ENCODE data around the gene EZR.

EZR gene

DNA sequence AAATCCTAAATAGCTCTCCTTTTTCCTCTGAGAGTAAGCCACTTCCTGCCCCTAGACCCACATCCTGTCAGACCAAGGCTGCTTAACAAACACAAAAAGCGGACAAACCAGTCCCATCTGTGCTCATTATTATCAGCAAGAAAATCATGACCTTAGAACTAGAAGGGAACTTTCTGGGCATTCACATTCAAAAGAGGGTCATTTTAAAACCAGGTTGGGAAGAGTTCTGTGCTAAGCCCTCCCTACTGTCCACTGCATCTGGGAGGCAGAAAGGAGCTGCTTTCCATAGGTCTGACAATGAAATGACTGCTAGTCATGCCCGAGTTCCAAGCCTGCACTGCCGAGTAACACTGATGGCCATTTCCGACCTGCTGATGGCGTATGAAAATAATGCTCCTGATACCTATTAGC is 15.4 kb downstream of the EZR start:
- Histone ChIP-seq H3K9me3 (replicated peaks in 1 of 2; ENCODE audit: control insufficient read depth in 2 of 2, insufficient read depth in 1 of 2, low read depth in 1 of 2, low read length in 2 of 2) (no peaks in the 10 kb centered on the region), H3K4me3 (ENCODE audit: low read length in 2 of 2) (peak overlapping the region in 1 of 2 donors; percentile 0), H2BK5ac (ENCODE audit: low read length) (no peak overlapping the region), H3K9ac (ENCODE audit: low read depth, low read length, poor library complexity) (no peak overlapping the region), H3K27me3 (ENCODE audit: control insufficient read depth in 3 of 3, insufficient read depth in 3 of 3, low read depth in 1 of 3, low read length in 3 of 3) (no peaks in the 10 kb centered on the region), H3K14ac (ENCODE audit: low read length) (no peak overlapping the region), H2AK5ac (ENCODE audit: low read depth, low read length) (no peak overlapping the region), H3K4me1 (ENCODE audit: control insufficient read depth in 2 of 2, insufficient read depth in 1 of 2, low read depth in 1 of 2, low read length in 2 of 2) (peaks cover 0 to 20% of the 10 kb centered on the region in 2 donors), H3K23ac (ENCODE audit: low read depth, low read length, poor library complexity) (no peak overlapping the region), H3K36me3 (replicated peaks in 1 of 2; ENCODE audit: control insufficient read depth in 2 of 2, insufficient read depth in 2 of 2, low read length in 2 of 2) (peaks cover 2 to 13% of the 10 kb centered on the region in 2 donors), H4K8ac (ENCODE audit: low read depth, low read length) (no peak overlapping the region), H3K18ac (ENCODE audit: low read length) (no peak overlapping the region), H2BK120ac (ENCODE audit: low read depth, low read length) (no peak overlapping the region), H3K4me2 (ENCODE audit: insufficient read depth, low read length, poor library complexity, severe bottlenecking) (no peak overlapping the region), H2BK12ac (ENCODE audit: low read length) (no peak overlapping the region), H2AFZ (ENCODE audit: low read length) (no peak overlapping the region), H3K4ac (ENCODE audit: low read length) (no peak overlapping the region), H3K79me1 (ENCODE audit: low read depth, low read length) (no peaks in the 10 kb centered on the region), H4K91ac (ENCODE audit: low read depth, low read length, poor library complexity) (no peak overlapping the region), H2BK15ac (ENCODE audit: low read length) (no peak overlapping the region), H3K27ac (replicated peaks; ENCODE audit: low read length) (no peak overlapping the region)
- WGBS, 2 donors (ENCODE audit: extremely low coverage in 2 of 2, insufficient read length in 2 of 2, insufficient replicate concordance in 1 of 2): no CpG with 5 or more reads among the region's 5 CpGs
- no peak for DNase-seq (ENCODE audit: low spot score)

- no peak overlapping the region for H3K4me2 ChIP-seq (ENCODE audit: insufficient read depth, low read length, poor library complexity, severe bottlenecking)
- no peaks in the 10 kb centered on the region for H3K36me3 ChIP-seq (replicated peaks in 1 of 2; ENCODE audit: control insufficient read depth in 2 of 2, insufficient read depth in 2 of 2, low read length in 2 of 2)
- H3K9me3 ChIP-seq (replicated peaks in 1 of 2; ENCODE audit: control insufficient read depth in 2 of 2, insufficient read depth in 1 of 2, low read depth in 1 of 2, low read length in 2 of 2): no peaks in the 10 kb centered on the region
- peaks cover 2 to 32% of the 10 kb centered on the region in 2 donors for H3K4me1 ChIP-seq (ENCODE audit: control insufficient read depth in 2 of 2, insufficient read depth in 1 of 2, low read depth in 1 of 2, low read length in 2 of 2)
- no peak overlapping the region for H2AFZ ChIP-seq (ENCODE audit: low read length)
- H3K27me3 ChIP-seq (ENCODE audit: control insufficient read depth in 3 of 3, insufficient read depth in 3 of 3, low read depth in 1 of 3, low read length in 3 of 3): no peaks in the 10 kb centered on the region
- no peak overlapping the region for H2BK120ac ChIP-seq (ENCODE audit: low read depth, low read length)
- no peak for DNase-seq (ENCODE audit: low spot score)
- H3K27ac ChIP-seq (replicated peaks; ENCODE audit: low read length): no peak overlapping the region
- H2BK5ac ChIP-seq (ENCODE audit: low read length): no peak overlapping the region
- no peak overlapping the region for H3K14ac ChIP-seq (ENCODE audit: low read length)
- WGBS, 2 donors (ENCODE audit: extremely low coverage in 2 of 2, insufficient read length in 2 of 2, insufficient replicate concordance in 1 of 2): no CpG with 5 or more reads among the region's 7 CpGs
- H3K79me1 ChIP-seq (ENCODE audit: low read depth, low read length): no peaks in the 10 kb centered on the region
- H2AK5ac ChIP-seq (ENCODE audit: low read depth, low read length): no peak overlapping the region
- H4K8ac ChIP-seq (ENCODE audit: low read depth, low read length): no peak overlapping the region
- H2BK15ac ChIP-seq (ENCODE audit: low read length): no peak overlapping the region
- H2BK12ac ChIP-seq (ENCODE audit: low read length): no peak overlapping the region
- H3K4me3 ChIP-seq (ENCODE audit: low read length in 2 of 2): no peak overlapping the region
- H3K9ac ChIP-seq (ENCODE audit: low read depth, low read length, poor library complexity): no peak overlapping the region
- no peak overlapping the region for H4K91ac ChIP-seq (ENCODE audit: low read depth, low read length, poor library complexity)
- H3K23ac ChIP-seq (ENCODE audit: low read depth, low read length, poor library complexity): no peak overlapping the region
- no peak overlapping the region for H3K18ac ChIP-seq (ENCODE audit: low read length)
- H3K4ac ChIP-seq (ENCODE audit: low read length): no peak overlapping the region
Measured at GRCh38 chr6:158801655-158802294, 17.4 kb downstream of the EZR start.

- WGBS, 2 donors (ENCODE audit: extremely low coverage in 2 of 2, insufficient read length in 2 of 2, insufficient replicate concordance in 1 of 2): no CpG with 5 or more reads among the region's 11 CpGs
- peaks cover 6% of the 10 kb centered on the region for H3K79me1 ChIP-seq (ENCODE audit: low read depth, low read length)
- no peak overlapping the region for H3K27ac ChIP-seq (replicated peaks; ENCODE audit: low read length)
Measured at GRCh38 chr6:158799051-158799792, 19.9 kb downstream of the EZR start.

GRCh38 chr6:158798311-158798710 is 20.9 kb downstream of the EZR start:
- H2BK120ac ChIP-seq (ENCODE audit: low read depth, low read length): no peak overlapping the region
- H3K4ac ChIP-seq (ENCODE audit: low read length): no peak overlapping the region
- H3K36me3 ChIP-seq (replicated peaks in 1 of 2; ENCODE audit: control insufficient read depth in 2 of 2, insufficient read depth in 2 of 2, low read length in 2 of 2): no peaks in the 10 kb centered on the region
- H3K9ac ChIP-seq (ENCODE audit: low read depth, low read length, poor library complexity): no peak overlapping the region
- H3K18ac ChIP-seq (ENCODE audit: low read length): no peak overlapping the region
- H3K23ac ChIP-seq (ENCODE audit: low read depth, low read length, poor library complexity): no peak overlapping the region
- H2AFZ ChIP-seq (ENCODE audit: low read length): no peak overlapping the region
- H3K4me2 ChIP-seq (ENCODE audit: insufficient read depth, low read length, poor library complexity, severe bottlenecking): no peak overlapping the region
- no peak overlapping the region for H2BK5ac ChIP-seq (ENCODE audit: low read length)
- no peak overlapping the region for H4K8ac ChIP-seq (ENCODE audit: low read depth, low read length)
- DNase-seq (ENCODE audit: low spot score): no peak
- H3K79me1 ChIP-seq (ENCODE audit: low read depth, low read length): peaks cover 7% of the 10 kb centered on the region
- WGBS, 2 donors (ENCODE audit: extremely low coverage in 2 of 2, insufficient read length in 2 of 2, insufficient replicate concordance in 1 of 2): no CpG with 5 or more reads among the region's 8 CpGs
- no peak overlapping the region for H2BK12ac ChIP-seq (ENCODE audit: low read length)
- no peak overlapping the region for H3K27ac ChIP-seq (replicated peaks; ENCODE audit: low read length)
- no peaks in the 10 kb centered on the region for H3K27me3 ChIP-seq (ENCODE audit: control insufficient read depth in 3 of 3, insufficient read depth in 3 of 3, low read depth in 1 of 3, low read length in 3 of 3)
- H3K9me3 ChIP-seq (replicated peaks in 1 of 2; ENCODE audit: control insufficient read depth in 2 of 2, insufficient read depth in 1 of 2, low read depth in 1 of 2, low read length in 2 of 2): no peaks in the 10 kb centered on the region
- no peak overlapping the region for H2AK5ac ChIP-seq (ENCODE audit: low read depth, low read length)
- H4K91ac ChIP-seq (ENCODE audit: low read depth, low read length, poor library complexity): no peak overlapping the region
- H3K4me3 ChIP-seq (ENCODE audit: low read length in 2 of 2): no peak overlapping the region
- H2BK15ac ChIP-seq (ENCODE audit: low read length): no peak overlapping the region
- H3K14ac ChIP-seq (ENCODE audit: low read length): no peak overlapping the region
- peaks cover 2 to 32% of the 10 kb centered on the region in 2 donors for H3K4me1 ChIP-seq (ENCODE audit: control insufficient read depth in 2 of 2, insufficient read depth in 1 of 2, low read depth in 1 of 2, low read length in 2 of 2)

More at GRCh38 chr6:158799051-158799792, 19.9 kb downstream of the EZR start:
- Histone ChIP-seq H3K4me1 (ENCODE audit: control insufficient read depth in 2 of 2, insufficient read depth in 1 of 2, low read depth in 1 of 2, low read length in 2 of 2) (peaks cover 2 to 32% of the 10 kb centered on the region in 2 donors), H2AK5ac (ENCODE audit: low read depth, low read length) (no peak overlapping the region), H2BK5ac (ENCODE audit: low read length) (no peak overlapping the region), H2BK120ac (ENCODE audit: low read depth, low read length) (no peak overlapping the region), H3K4me2 (ENCODE audit: insufficient read depth, low read length, poor library complexity, severe bottlenecking) (no peak overlapping the region), H2BK12ac (ENCODE audit: low read length) (no peak overlapping the region), H3K27me3 (ENCODE audit: control insufficient read depth in 3 of 3, insufficient read depth in 3 of 3, low read depth in 1 of 3, low read length in 3 of 3) (no peaks in the 10 kb centered on the region), H4K91ac (ENCODE audit: low read depth, low read length, poor library complexity) (no peak overlapping the region), H3K9ac (ENCODE audit: low read depth, low read length, poor library complexity) (no peak overlapping the region), H4K8ac (ENCODE audit: low read depth, low read length) (no peak overlapping the region), H3K9me3 (replicated peaks in 1 of 2; ENCODE audit: control insufficient read depth in 2 of 2, insufficient read depth in 1 of 2, low read depth in 1 of 2, low read length in 2 of 2) (no peaks in the 10 kb centered on the region), H3K18ac (ENCODE audit: low read length) (peak overlapping the region; percentile 39), H3K23ac (ENCODE audit: low read depth, low read length, poor library complexity) (no peak overlapping the region), H3K4me3 (ENCODE audit: low read length in 2 of 2) (no peak overlapping the region), H3K4ac (ENCODE audit: low read length) (no peak overlapping the region), H3K36me3 (replicated peaks in 1 of 2; ENCODE audit: control insufficient read depth in 2 of 2, insufficient read depth in 2 of 2, low read length in 2 of 2) (no peaks in the 10 kb centered on the region), H3K14ac (ENCODE audit: low read length) (no peak overlapping the region), H2BK15ac (ENCODE audit: low read length) (no peak overlapping the region), H2AFZ (ENCODE audit: low read length) (no peak overlapping the region)
- DNase-seq (ENCODE audit: low spot score): no peak

Data from neuronal stem cell (in vitro differentiated cells).